CD14-positive monocyte (primary cell): Measurements from ENCODE around the gene HEPACAM2. TPM values are rescaled to one million over a fixed set of nuclear protein-coding genes. Genes with fewer than 3 reads are reported as not detected.

Source experiments
- DNase-seq, 3 donors: peaks; one replicate each; pipeline ENCODE4 v3.0.0-alpha.2; 2011 to 2022
- H2AFZ ChIP-seq: 2 replicates; pipeline ENCODE4 v1.6.0; 2012; ENCODE audit warnings: mild to moderate bottlenecking, low read depth, low read length, inconsistent platforms; ENCODE audit not compliant: insufficient read depth, poor library complexity, severe bottlenecking
- H3K27ac ChIP-seq, 2 donors: 1 replicate in 1 of 2; 2 replicates in 1 of 2; pipeline ENCODE4 v1.5.1; 2012 to 2013; ENCODE audit warnings: low read length in 2 of 2, control low read depth in 1 of 2, inconsistent platforms in 1 of 2, low read depth in 1 of 2, mild to moderate bottlenecking in 1 of 2
- H3K27me3 ChIP-seq, 2 donors: one replicate each; pipeline versions ENCODE4 v1.6.0 to v1.6.1; 2011 to 2013; ENCODE audit warnings: low read length in 2 of 2; ENCODE audit not compliant: control insufficient read depth in 2 of 2, insufficient read depth in 2 of 2
- H3K36me3 ChIP-seq, 2 donors: replicated peaks in 1 of 2; 1 replicate in 1 of 2; 2 replicates in 1 of 2; pipeline versions ENCODE4 v1.5.1 to v1.6.1; 2012 to 2013; ENCODE audit warnings: low read length in 2 of 2, control low read depth in 1 of 2, inconsistent platforms in 1 of 2, mild to moderate bottlenecking in 1 of 2; ENCODE audit not compliant: insufficient read depth in 2 of 2, control insufficient read depth in 1 of 2
- H3K4me1 ChIP-seq, 2 donors: 1 replicate in 1 of 2; 2 replicates in 1 of 2; pipeline versions ENCODE4 v1.5.1 to v1.6.1; 2012 to 2013; ENCODE audit warnings: low read length in 2 of 2, control low read depth in 1 of 2, inconsistent platforms in 1 of 2, mild to moderate bottlenecking in 1 of 2, moderate library complexity in 1 of 2; ENCODE audit not compliant: insufficient read depth in 2 of 2, control insufficient read depth in 1 of 2
- H3K4me2 ChIP-seq: replicated peaks from 2 replicates; pipeline ENCODE3; 2012; ENCODE audit warnings: low read length, moderate library complexity, mild to moderate bottlenecking; ENCODE audit not compliant: poor library complexity, severe bottlenecking; ENCODE audit errors: extremely low read depth
- H3K4me3 ChIP-seq, 3 experiments: fragments of 200-600 bp in 1 of 3; sonication (generic) in 1 of 3; replicated peaks in 1 of 3; 1 replicate in 2 of 3; 2 replicates in 1 of 3; pipeline ENCODE4 v1.5.1; 2011 to 2013; ENCODE audit warnings: low read length in 3 of 3, mild to moderate bottlenecking in 3 of 3, control low read depth in 2 of 3, low read depth in 2 of 3, inconsistent platforms in 1 of 3, moderate library complexity in 1 of 3
- H3K79me2 ChIP-seq: 2 replicates; pipeline ENCODE4 v1.6.0; 2012; ENCODE audit warnings: mild to moderate bottlenecking, control low read depth, inconsistent platforms, low read length, moderate library complexity; ENCODE audit not compliant: insufficient read depth
- H3K9ac ChIP-seq: 2 replicates; pipeline ENCODE4 v1.6.0; 2017; ENCODE audit warnings: low read length, mild to moderate bottlenecking; ENCODE audit not compliant: insufficient read depth, poor library complexity, severe bottlenecking
- H3K9me3 ChIP-seq, 2 donors: replicated peaks in 1 of 2; 1 replicate in 1 of 2; 2 replicates in 1 of 2; pipeline versions ENCODE4 v1.5.1 to v1.6.1; 2012 to 2013; ENCODE audit warnings: low read length in 2 of 2, control low read depth in 1 of 2; ENCODE audit not compliant: control insufficient read depth in 1 of 2, insufficient read depth in 1 of 2
- H4K20me1 ChIP-seq: 2 replicates; pipeline ENCODE4 v1.6.0; 2012; ENCODE audit warnings: mild to moderate bottlenecking, low read length, control low read depth, moderate library complexity; ENCODE audit not compliant: insufficient read depth
- H3K27ac Mint-ChIP-seq, 7 donors: one replicate each; pipeline ENCODE4 v1.8.0; 2020; ENCODE audit warnings: mild to moderate bottlenecking in 7 of 7, mixed read lengths in 7 of 7, moderate library complexity in 6 of 7, inconsistent platforms in 2 of 7
- H3K27me3 Mint-ChIP-seq, 3 donors: one replicate each; pipeline ENCODE4 v1.8.0; 2021 to 2022; ENCODE audit warnings: low read depth in 3 of 3, mild to moderate bottlenecking in 3 of 3, mixed read lengths in 3 of 3, moderate library complexity in 3 of 3, inconsistent platforms in 1 of 3
- H3K36me3 Mint-ChIP-seq, 2 donors: one replicate each; pipeline ENCODE4 v1.8.0; 2020; ENCODE audit warnings: mixed read lengths in 2 of 2, inconsistent platforms in 1 of 2, mild to moderate bottlenecking in 1 of 2
- H3K4me1 Mint-ChIP-seq: one replicate; pipeline ENCODE4 v1.8.0; 2020; ENCODE audit warnings: mild to moderate bottlenecking, mixed read lengths
- H3K4me3 Mint-ChIP-seq, 2 donors: one replicate each; pipeline ENCODE4 v1.8.0; 2020; ENCODE audit warnings: mild to moderate bottlenecking in 2 of 2, mixed read lengths in 2 of 2, moderate library complexity in 1 of 2
- H3K9me3 Mint-ChIP-seq, 7 donors: one replicate each; pipeline ENCODE4 v1.8.0; 2020 to 2022; ENCODE audit warnings: mixed read lengths in 7 of 7, mild to moderate bottlenecking in 6 of 7, moderate library complexity in 6 of 7, inconsistent platforms in 2 of 7
- CTCF ChIP-seq: fragments of 200-600 bp; IDR thresholded peaks from one replicate; pipeline ENCODE4 v1.8.0; 2022; ENCODE audit warnings: antibody characterized with exemption, mild to moderate bottlenecking
- WGBS: methylation state at CpG from one replicate; pipeline ENCODE4 v1.1.5; 2013; ENCODE audit warnings: missing lambda C conversion rate; ENCODE audit not compliant: insufficient coverage; 5-methylcytosine and 5-hydroxymethylcytosine counted together
- intact Hi-C, 2 donors: fragments of 100-400 bp; cut with micrococcal nuclease; formaldehyde crosslinking; loops; one replicate each; pipeline versions ENCODE4 v1.15.0 to v1.15.1; 2023
- polyA minus RNA-seq: library from RNA; depleted of rRNA, polyadenylated mRNA; stranded (reverse); fragments of >200 nt; gene quantifications from 2 replicates; pipeline ENCODE4 v1.2.3, GENCODE V29; 2012
- polyA plus RNA-seq, 3 donors: library from polyadenylated mRNA; depleted of rRNA in 1 of 3; unstranded in 2 of 3; stranded (reverse) in 1 of 3; fragments of 300-500 nt in 2 of 3; fragments of >200 nt in 1 of 3; fragmentation: Illumina TruSeq in 2 of 3; gene quantifications; 1 replicate in 2 of 3; 2 replicates in 1 of 3; pipeline ENCODE4 v1.2.3, GENCODE V29; 2012 to 2021
- total RNA-seq, 12 experiments: library from RNA in 1 of 12; stranded (reverse) in 1 of 12; fragments of 120-200 nt in 1 of 12; gene quantifications; one replicate each; pipeline ENCODE4 v1.2.4 and lab custom pipeline; 2013 to 2026; ENCODE audit warnings: mixed read lengths in 6 of 12, inconsistent platforms in 1 of 12

The HEPACAM2 gene
- not detected for total RNA-seq (2013)
- under 1 TPM in 1 of 3 donors, not detected in 2; 0.11 TPM for polyA plus RNA-seq
- not detected in 2 replicates for polyA minus RNA-seq
- 0 to 2.2 (median 0.18) reads per million in 11 experiments for total RNA-seq (lab: John Stamatoyannopoulos, UW)

- intact Hi-C loops = loop anchor here in 1 of 2 donors (10.0 kb wide), 1 partner anchor 702 kb away; the partner anchor contains the start of genes PEX1 and RBM48
- H3K27me3 ChIP-seq = peaks cover 0 to 6% of the 10 kb centered on the region in 2 donors
- no peak within 1 kb of the TSS for H3K4me3 Mint-ChIP-seq
- no peak within 1 kb of the TSS for H3K9ac ChIP-seq
- no peaks in the 10 kb centered on the region for H4K20me1 ChIP-seq
- TF ChIP-seq CTCF = no peak
- no peak within 1 kb of the TSS for H3K27ac ChIP-seq
- no peak within 1 kb of the TSS for H3K4me2 ChIP-seq
- peaks cover 0 to 11% (median 7%) of the 10 kb centered on the region in 3 donors for H3K27me3 Mint-ChIP-seq
- H3K27ac Mint-ChIP-seq = peak within 1 kb of the TSS in 1 of 7 donors; percentile 47
- H2AFZ ChIP-seq = no peak within 1 kb of the TSS
- H3K79me2 ChIP-seq = no peaks in the 10 kb centered on the region
- H3K4me1 ChIP-seq = peaks cover 2 to 13% of the 10 kb centered on the region in 2 donors
- no peak within 1 kb of the TSS for H3K4me3 ChIP-seq
- no peaks in the 10 kb centered on the region for H3K36me3 Mint-ChIP-seq
- no peak for DNase-seq
- H3K36me3 ChIP-seq = no peaks in the 10 kb centered on the region
- WGBS = 94% methylated on average over 2 of the region's 2 CpGs
- H3K4me1 Mint-ChIP-seq = peaks cover 5% of the 10 kb centered on the region
- H3K9me3 Mint-ChIP-seq = no peaks in the 10 kb centered on the region
- no peaks in the 10 kb centered on the region for H3K9me3 ChIP-seq
Observed at GRCh38 chr7:93226310-93226709, at the start of gene HEPACAM2. TSS of gene HEPACAM2 (minus strand) at chr7:93226469.

- Histone ChIP-seq H3K27ac (no peak overlapping the region), H3K36me3 (peaks cover 28 to 76% of the 10 kb centered on the region in 2 donors), H2AFZ (no peak overlapping the region), H3K79me2 (no peaks in the 10 kb centered on the region), H3K9ac (no peak overlapping the region), H3K4me2 (no peak overlapping the region), H3K9me3 (no peaks in the 10 kb centered on the region), H3K4me3 (no peak overlapping the region), H4K20me1 (no peaks in the 10 kb centered on the region), H3K4me1 (no peaks in the 10 kb centered on the region), H3K27me3 (no peaks in the 10 kb centered on the region)
- Mint-ChIP-seq H3K4me3 (no peak overlapping the region), H3K4me1 (no peaks in the 10 kb centered on the region), H3K36me3 (peaks cover 48 to 56% of the 10 kb centered on the region in 2 donors), H3K27me3 (no peaks in the 10 kb centered on the region), H3K9me3 (no peaks in the 10 kb centered on the region), H3K27ac (peak overlapping the region in 1 of 7 donors; percentile 41)
- intact Hi-C loops = no loop called here
- no peak for TF ChIP-seq CTCF
- 100% methylated on average over 1 of the region's 4 CpGs for WGBS
- DNase-seq = no peak
Observed at GRCh38 chr7:93265220-93265619, 39.0 kb upstream of the HEPACAM2 start.
